ENCODE data around the gene FBXL17.

- TF ChIP-seq KLF6 (CRISPR knock-in tag; IDR thresholded peaks at IDR 0.05; ENCODE audit: borderline replicate concordance) (no peak), CHD1 (IDR thresholded peaks at IDR 0.05; ENCODE audit: low read length) (no peak), ZBTB7A (IDR thresholded peaks at IDR 0.05; ENCODE audit: borderline replicate concordance, control insufficient read depth, low read depth, low read length) (no peak), CHD4 (IDR thresholded peaks at IDR 0.05; ENCODE audit: insufficient read depth, insufficient replicate concordance, low read depth, low read length, poor library complexity, severe bottlenecking) (no peak), MEF2D (tag; conservative IDR thresholded peaks at IDR 0.05; ENCODE audit: low read depth) (no peak), ZNF282 (CRISPR knock-in tag; IDR thresholded peaks at IDR 0.05) (no peak), ZNF224 (CRISPR knock-in tag; IDR thresholded peaks at IDR 0.05) (no peak), EP300 (IDR thresholded peaks at IDR 0.05; ENCODE audit: low read length) (no peak), NR2C2 (CRISPR knock-in tag; IDR thresholded peaks at IDR 0.05) (no peak), NR2C2 (tag; IDR thresholded peaks at IDR 0.05) (no peak), BHLHE40 (IDR thresholded peaks at IDR 0.05; ENCODE audit: low read length) (no peak), MLX (CRISPR knock-in tag; conservative IDR thresholded peaks at IDR 0.05) (no peak), CHD2 (IDR thresholded peaks at IDR 0.05; ENCODE audit: low read depth, low read length) (no peak), POLR2A (conservative IDR thresholded peaks at IDR 0.05) (no peak), XRCC4 (IDR thresholded peaks at IDR 0.05; ENCODE audit: extremely low read depth, insufficient read depth, insufficient read length) (no peak)
Measured at GRCh38 chr5:107893642-107894041, 488.3 kb downstream of the FBXL17 start.

Data from K562 (cell line).